GM12873 (cell line): Measurements from ENCODE around the gene RUFY2.

Experiments
- CTCF ChIP-seq: IDR thresholded peaks from 2 replicates; pipeline ENCODE4 v1.5.1; 2012; ENCODE audit warnings: low read depth, mild to moderate bottlenecking, moderate library complexity, low read length, control low read depth; ENCODE audit not compliant: insufficient read depth; ENCODE audit errors: missing control alignments

The RUFY2 gene

GRCh38 chr10:68332259-68333057 is 74.6 kb downstream of the RUFY2 start, which contains the start of gene PBLD:
Gene PBLD, minus strand, starts transcription at chr10:68332928. Its CDS starts 26,084 bp downstream, at chr10:68306844.
- peak; percentile 58 for TF ChIP-seq CTCF

GRCh38 chr10:68331455-68332258 is 75.4 kb downstream of the RUFY2 start, which contains the start of gene HNRNPH3:
Gene HNRNPH3, plus strand, starts transcription at chr10:68332064. Its CDS starts 5,158 bp downstream, at chr10:68337222.
- no peak for TF ChIP-seq CTCF

- no peak for TF ChIP-seq CTCF
Measured at GRCh38 chr10:68330852-68331454, 76.1 kb downstream of the RUFY2 start.

- TF ChIP-seq CTCF = no peak
Measured at GRCh38 chr10:68329506-68329861, 77.6 kb downstream of the RUFY2 start.

GRCh38 chr10:68327889-68328786 is 78.9 kb downstream of the RUFY2 start:
- TF ChIP-seq CTCF = no peak

- TF ChIP-seq CTCF = no peak
Measured at GRCh38 chr10:68318331-68319059, 88.6 kb downstream of the RUFY2 start.
